IMR-90 (cell line): ENCODE data around the gene PIP5K1C. TPM values are rescaled to one million over a fixed set of nuclear protein-coding genes. Genes with fewer than 3 reads are reported as not detected.

Experiments used
- ATAC-seq: fragments of 200-7000 bp; cut with Tn5 transposase; 2 replicates; pipeline ENCODE4 v1.9.1; 2020; ENCODE audit warnings: low read depth, mild to moderate bottlenecking, moderate library complexity
- BruUV-seq: library from RNA; stranded (reverse); fragments of 400-500 nt; replicated peaks from 2 replicates; lab custom pipeline; 2021; lab: Mats Ljungman, UMichigan
- CTCF ChIA-PET: fragments of 300-600 bp; formaldehyde crosslinking; extraction: SDS; loops from one replicate; lab custom pipeline; 2021; ENCODE audit warnings: antibody characterized with exemption; lab: Yijun Ruan, JAX
- POLR2A ChIA-PET: fragments of 300-600 bp; sonication (Branson Sonifier 250); formaldehyde crosslinking; loops from one replicate; lab custom pipeline; 2022; ENCODE audit warnings: antibody characterized with exemption; ENCODE audit not compliant: unreplicated experiment; lab: Charles Lee
- DNase-seq: peaks from one replicate; pipeline ENCODE4 v3.0.0; 2013
- H2AFZ ChIP-seq: replicated peaks from 2 replicates; pipeline ENCODE3; 2013; ENCODE audit warnings: low read length, mild to moderate bottlenecking; ENCODE audit not compliant: poor library complexity
- H2AK5ac ChIP-seq: 2 replicates; pipeline ENCODE4 v1.6.1; 2013; ENCODE audit warnings: low read depth, low read length, inconsistent platforms
- H2AK9ac ChIP-seq: replicated peaks from 2 replicates; pipeline ENCODE3; 2013; ENCODE audit warnings: mild to moderate bottlenecking, low read depth, low read length, moderate library complexity; ENCODE audit not compliant: poor library complexity
- H2BK120ac ChIP-seq: 2 replicates; pipeline ENCODE4 v1.6.1; 2013; ENCODE audit warnings: low read depth, low read length, inconsistent platforms
- H2BK15ac ChIP-seq: 3 replicates; pipeline ENCODE4 v1.6.1; 2013; ENCODE audit warnings: low read depth, low read length, inconsistent platforms
- H2BK20ac ChIP-seq: 2 replicates; pipeline ENCODE4 v1.6.1; 2013; ENCODE audit warnings: low read depth, mild to moderate bottlenecking, inconsistent platforms, low read length, moderate library complexity
- H2BK5ac ChIP-seq: 2 replicates; pipeline ENCODE4 v1.6.1; 2013; ENCODE audit warnings: mild to moderate bottlenecking, low read depth, low read length, inconsistent platforms; ENCODE audit not compliant: poor library complexity, severe bottlenecking
- H3K14ac ChIP-seq: replicated peaks from 2 replicates; pipeline ENCODE4 v1.6.1; 2013; ENCODE audit warnings: low read depth, low read length, inconsistent platforms
- H3K18ac ChIP-seq: 2 replicates; pipeline ENCODE4 v1.6.1; 2013; ENCODE audit warnings: low read depth, low read length, control low read depth
- H3K23ac ChIP-seq: 2 replicates; pipeline ENCODE4 v1.6.1; 2013; ENCODE audit warnings: low read depth, low read length, inconsistent platforms
- H3K27ac ChIP-seq: 2 replicates; pipeline ENCODE4 v1.5.1; 2013; ENCODE audit warnings: mild to moderate bottlenecking, control low read depth, low read length; ENCODE audit not compliant: insufficient read depth
- H3K27me3 ChIP-seq: 2 replicates; pipeline ENCODE4 v1.6.1; 2013; ENCODE audit warnings: low read length; ENCODE audit not compliant: control insufficient read depth, insufficient read depth
- H3K36me3 ChIP-seq: 2 replicates; pipeline ENCODE4 v1.6.1; 2013; ENCODE audit warnings: low read length, mixed read lengths; ENCODE audit not compliant: control insufficient read depth, insufficient read depth
- H3K4ac ChIP-seq: 2 replicates; pipeline ENCODE4 v1.6.1; 2013; ENCODE audit warnings: low read depth, low read length, inconsistent platforms
- H3K4me1 ChIP-seq: 2 replicates; pipeline ENCODE4 v1.6.1; 2013; ENCODE audit warnings: low read length, mixed read lengths; ENCODE audit not compliant: control insufficient read depth, insufficient read depth
- H3K4me2 ChIP-seq: 2 replicates; pipeline ENCODE4 v1.6.1; 2013; ENCODE audit warnings: low read depth, mild to moderate bottlenecking, control low read depth, low read length, moderate library complexity
- H3K4me3 ChIP-seq: 2 replicates; pipeline ENCODE4 v1.5.1; 2013; ENCODE audit warnings: low read depth, mild to moderate bottlenecking, control low read depth, low read length, moderate library complexity; ENCODE audit not compliant: insufficient read depth
- H3K56ac ChIP-seq: 2 replicates; pipeline ENCODE4 v1.6.1; 2013; ENCODE audit warnings: low read length, inconsistent platforms; ENCODE audit not compliant: insufficient read depth; ENCODE audit errors: extremely low read depth
- H3K79me1 ChIP-seq, 2 experiments: 2 replicates each; pipeline ENCODE4 v1.6.1; 2013; ENCODE audit warnings: low read length in 2 of 2, inconsistent platforms in 1 of 2, low read depth in 1 of 2
- H3K9ac ChIP-seq: 2 replicates; pipeline ENCODE4 v1.6.1; 2013; ENCODE audit warnings: low read depth, low read length, control low read depth
- H3K9me1 ChIP-seq: 2 replicates; pipeline ENCODE4 v1.6.1; 2013; ENCODE audit warnings: low read length, inconsistent platforms; ENCODE audit not compliant: insufficient read depth
- H3K9me3 ChIP-seq: 2 replicates; pipeline ENCODE4 v1.6.1; 2013; ENCODE audit warnings: low read length; ENCODE audit not compliant: control insufficient read depth, insufficient read depth
- H4K20me1 ChIP-seq: 2 replicates; pipeline ENCODE4 v1.6.1; 2013; ENCODE audit warnings: low read length, inconsistent platforms; ENCODE audit not compliant: insufficient read depth
- H4K5ac ChIP-seq: 2 replicates; pipeline ENCODE4 v1.6.1; 2013; ENCODE audit warnings: mild to moderate bottlenecking, low read depth, low read length, control low read depth
- H4K8ac ChIP-seq, 2 experiments: 2 replicates each; pipeline ENCODE4 v1.6.1; 2013; ENCODE audit warnings: low read depth in 2 of 2, low read length in 2 of 2, control low read depth in 1 of 2, inconsistent platforms in 1 of 2
- H4K91ac ChIP-seq: 2 replicates; pipeline ENCODE4 v1.6.1; 2013; ENCODE audit warnings: low read depth, low read length, inconsistent platforms; ENCODE audit not compliant: insufficient read depth
- CEBPB ChIP-seq: IDR thresholded peaks from 2 replicates; pipeline ENCODE4 v1.6.1; 2012; ENCODE audit warnings: low read depth, low read length, improper control_type of control experiment
- MXI1 ChIP-seq: IDR thresholded peaks from 2 replicates; pipeline ENCODE4 v1.6.1; 2012; ENCODE audit warnings: low read depth, mild to moderate bottlenecking, low read length, moderate library complexity, borderline replicate concordance
- WGBS, 2 experiments: methylation state at CpG; one replicate each; pipeline versions ENCODE4 v1.1.5 to v1.1.7; 2013; ENCODE audit warnings: missing lambda C conversion rate in 2 of 2; ENCODE audit not compliant: insufficient read length in 1 of 2; ENCODE audit errors: extremely low coverage in 2 of 2; 5-methylcytosine and 5-hydroxymethylcytosine counted together
- dilution Hi-C: fragments of 300-500 bp; cut with HindIII; formaldehyde crosslinking; loops from one replicate; pipeline ENCODE4 v1.14.3; 2018; ENCODE audit warnings: low sequenced_read_pairs; ENCODE audit not compliant: unreplicated experiment
- in situ Hi-C: fragments of 300-500 bp; cut with MboI; formaldehyde crosslinking; loops from 3 replicates; pipeline ENCODE4 v1.14.3; 2019; ENCODE audit warnings: low sequenced_read_pairs, inconsistent platforms, mixed read lengths
- intact Hi-C: fragments of 100-400 bp; cut with micrococcal nuclease; formaldehyde crosslinking; loops from 2 replicates; pipeline ENCODE4 v1.10.0; 2022
- polyA plus RNA-seq, 3 experiments: library from polyadenylated mRNA; depleted of rRNA; stranded (reverse); fragments of >200 nt; gene quantifications; 2 replicates each; pipeline ENCODE4 v1.2.3, GENCODE V29; 2012; ENCODE audit warnings: low replicate concordance in 1 of 3
- total RNA-seq: library from RNA; depleted of rRNA; stranded (reverse); fragments of >200 nt; gene quantifications from 2 replicates; pipeline ENCODE4 v1.2.3, GENCODE V29; 2012

The PIP5K1C gene
- total and polyA plus RNA-seq, 2 of the 4 experiments (the other 2 are of a cell fraction) = 13.6 to 23.3 TPM

- Histone ChIP-seq H3K4me3 (peak overlapping the region; percentile 97), H2AK9ac (peak overlapping the region; percentile 99), H2BK20ac (no peak overlapping the region), H3K4ac (peak overlapping the region; percentile 72), H2BK5ac (peak overlapping the region; percentile 27), H4K8ac (peak overlapping the region; percentile 0 to 9; a peak in 1 of 4 replicates), H3K27ac (peak overlapping the region; percentile 77), H3K14ac (peak overlapping the region; percentile 48), H4K20me1 (peaks cover 54% of the 10 kb centered on the region), H3K9ac (peak overlapping the region; percentile 88), H3K9me1 (0 out of 2 replicates have a peak, but pooled peaks cover 9% of the 10 kb centered on the region), H3K36me3 (peaks cover 3% of the 10 kb centered on the region; the same call in 1 of the 2 replicates), H3K79me1 (peaks cover 0 to 46% of the 10 kb centered on the region in 2 experiments; a peak in 3 of 4 replicates), H3K4me2 (peak overlapping the region; percentile 98), H2AK5ac (peak overlapping the region; percentile 36; the same call in 1 of the 2 replicates), H3K18ac (no peak overlapping the region; the same call in 1 of the 2 replicates), H2BK15ac (no peak overlapping the region), H3K56ac (peak overlapping the region; percentile 35; the same call in 1 of the 2 replicates), H4K91ac (peak overlapping the region; percentile 39; the same call in 1 of the 2 replicates), H3K27me3 (peaks cover under 1% of the 10 kb centered on the region; the same call in 1 of the 2 replicates), H3K9me3 (no peaks in the 10 kb centered on the region), H2AFZ (peak overlapping the region; percentile 78), H3K4me1 (peaks cover 8% of the 10 kb centered on the region; the same call in 1 of the 2 replicates), H2BK120ac (no peak overlapping the region), H4K5ac (no peak overlapping the region; the same call in 1 of the 2 replicates), H3K23ac (peak overlapping the region; percentile 26)
- ChIA-PET CTCF (interaction anchor here (1.6 kb wide), 1 partner anchor 11 kb away, joined by 5 read pairs; no protein-coding TSS in a partner anchor), POLR2A (interaction anchor here (0.7 kb wide), 1 partner anchor 9 kb away, joined by 4 read pairs; no protein-coding TSS in a partner anchor)
- DNase-seq = peak; percentile 34
- intact Hi-C loops = loop anchor here (2.0 kb wide), 1 partner anchor 28 kb away; no protein-coding TSS in a partner anchor
- 7% methylated on average over 2 of the region's 34 CpGs; no CpG with 5 or more reads in 1 of the 2 experiments for WGBS, 2 experiments
- TF ChIP-seq CEBPB = no peak
- TF ChIP-seq MXI1 = peak; percentile 19; the same call in 1 of the 2 replicates
- no TSS peak for BruUV-seq
- dilution Hi-C loops = no loop called here
- in situ Hi-C loops = no loop called here
- peak; percentile 28 for ATAC-seq
Measured at GRCh38 chr19:3698974-3699740, 1.1 kb downstream of the PIP5K1C start.
